ENCODE data around the gene ZC3H4.
"Not testable (repeated sequence)": the region's sequence is repeated elsewhere in the genome, so short reads cannot be mapped to it uniquely, and the experiment has no call there.

- not testable (repeated sequence) for TF ChIP-seq CTCF (IDR thresholded peaks at IDR 0.05); ZFX (IDR thresholded peaks at IDR 0.05; ENCODE audit: borderline replicate concordance)
These were observed 63.0 kb downstream of the ZC3H4 start for GRCh38 chr19:47050562-47050961.

Data from 22Rv1 (cell line).